Activated CD4-positive, alpha-beta T cell treated with anti-CD3 and anti-CD28 coated beads, Interleukin-2, amount 50 U/mL, for 16 hours (primary cell): ENCODE results near the gene MAP3K7.
"Not testable (repeated sequence)": the region's sequence is repeated elsewhere in the genome, so short reads cannot be mapped to it uniquely, and the experiment has no call there.

Source experiments
- DNase-seq: peaks from one replicate; pipeline ENCODE4 v3.0.0-alpha.2; 2020

Gene MAP3K7

DNA sequence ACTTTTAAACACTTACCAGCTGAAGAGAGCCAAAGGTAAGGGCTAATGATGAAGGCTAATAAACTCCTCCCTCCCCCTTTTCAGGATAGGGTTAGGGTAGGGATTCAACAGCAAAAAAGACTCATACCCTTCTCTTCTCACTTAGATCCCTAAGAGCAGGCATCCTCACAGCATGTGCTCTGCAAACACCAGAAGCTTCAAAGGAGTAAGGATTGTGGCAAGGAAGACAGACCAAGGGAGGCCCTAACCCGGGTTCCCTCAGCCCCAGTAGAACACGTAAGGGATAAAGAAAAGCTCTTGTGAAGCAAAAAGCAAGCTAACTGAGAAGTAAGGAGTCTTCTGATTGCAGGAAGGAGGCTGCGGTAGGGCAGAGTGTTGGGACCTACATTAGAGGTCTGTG is 11.6 kb downstream of the MAP3K7 start:
- DNase-seq, result no peak

- DNase-seq, result no peak
These were observed 12.3 kb downstream of the MAP3K7 start for GRCh38 chr6:90574610-90575009.

- DNase-seq, result no peak
These were observed 13.2 kb downstream of the MAP3K7 start for GRCh38 chr6:90573624-90574023.

DNA sequence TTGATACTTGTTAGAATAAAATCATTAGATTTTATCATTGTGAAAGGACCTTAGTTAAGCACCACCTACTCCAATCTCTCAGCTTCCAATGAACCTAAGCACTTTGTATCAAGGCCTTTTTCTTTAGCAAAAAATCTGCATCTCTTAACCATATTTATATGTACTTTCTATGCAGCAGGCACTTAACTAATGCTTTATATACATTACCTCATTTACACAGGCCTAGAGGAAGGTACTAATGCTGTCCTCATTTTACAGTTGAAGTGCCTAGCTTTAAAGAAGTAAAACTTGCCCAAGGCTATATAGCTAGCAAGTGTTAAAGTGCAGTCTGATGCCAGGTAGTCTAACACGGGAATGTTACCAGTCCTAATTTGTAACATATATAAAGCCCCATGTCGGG is 14.0 kb downstream of the MAP3K7 start:
- no peak for DNase-seq

DNA sequence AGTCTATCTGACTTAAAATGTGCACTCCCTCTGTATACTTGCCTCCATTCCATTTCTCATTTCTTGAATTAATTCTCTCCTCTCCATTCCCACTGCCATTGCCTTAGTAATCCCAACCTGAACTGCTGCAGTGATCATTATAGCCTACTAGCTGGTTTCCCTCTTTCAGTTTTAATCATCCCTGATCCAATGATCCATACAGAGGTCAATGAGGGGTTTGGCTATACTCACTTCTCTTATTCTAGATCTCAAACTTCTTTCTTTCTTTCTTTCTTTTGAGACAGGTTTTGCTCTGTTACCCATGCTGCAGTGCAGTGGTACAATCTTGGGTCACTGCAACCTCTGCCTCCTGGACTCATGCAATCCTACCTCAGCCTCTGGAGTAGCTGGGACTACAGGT is 17.6 kb downstream of the MAP3K7 start:
- DNase-seq, result no peak

DNA sequence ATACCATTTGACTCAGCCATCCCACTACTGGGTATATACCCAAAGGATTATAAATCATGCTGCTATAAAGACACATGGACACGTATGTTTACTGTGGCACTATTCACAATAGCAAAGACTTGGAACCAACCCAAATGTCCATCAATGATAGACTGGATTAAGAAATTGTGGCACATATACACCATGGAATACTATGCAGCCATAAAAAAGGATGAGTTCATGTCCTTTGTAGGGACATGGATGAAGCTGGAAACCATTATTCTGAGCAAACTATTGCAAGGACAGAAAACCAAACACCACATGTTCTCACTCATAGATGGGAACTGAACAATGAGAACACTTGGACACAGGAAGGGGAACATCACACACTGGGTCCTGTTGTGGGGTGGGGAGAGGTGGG is 19.2 kb downstream of the MAP3K7 start:
- DNase-seq, result not testable (repeated sequence)

DNA sequence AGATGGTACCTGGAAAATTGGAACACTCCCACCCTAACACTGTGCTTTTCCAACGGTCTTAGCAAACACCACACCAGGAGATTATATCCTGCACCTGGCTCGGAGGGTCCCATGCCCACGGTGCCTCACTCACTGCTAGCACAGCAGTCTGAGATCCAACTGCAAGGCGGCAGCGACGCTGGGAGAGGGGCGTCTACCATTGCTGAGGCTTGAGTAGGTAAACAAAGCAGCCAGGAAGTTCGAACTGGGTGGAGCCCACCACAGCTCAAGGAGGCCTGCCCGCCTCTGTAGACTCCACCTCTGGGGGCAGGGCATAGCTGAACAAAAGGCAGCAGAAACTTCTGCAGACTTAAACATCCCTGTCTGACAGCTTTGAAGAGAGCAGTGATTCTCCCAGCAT is 24.5 kb downstream of the MAP3K7 start:
- DNase-seq, result not testable (repeated sequence)

DNA sequence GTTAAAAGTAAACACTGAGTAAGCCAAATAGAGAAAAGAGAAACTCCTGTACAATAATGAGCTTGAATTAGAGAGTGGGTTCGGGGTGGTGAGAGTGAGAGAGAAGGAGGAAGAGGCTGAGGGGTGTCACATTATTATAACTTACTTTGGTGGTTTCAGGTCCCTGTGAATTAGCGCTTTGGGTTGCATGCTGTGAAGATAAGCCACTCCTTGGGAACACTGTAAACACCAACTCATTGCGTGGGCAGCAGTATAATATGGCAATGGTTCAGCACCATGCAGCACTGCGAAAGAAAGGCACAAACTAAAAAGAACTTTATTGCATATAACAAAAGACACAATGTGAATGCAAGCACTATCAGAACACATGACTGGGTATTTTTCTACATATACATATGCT is 26.9 kb downstream of the MAP3K7 start:
- no peak for DNase-seq

- no peak for DNase-seq
These were observed 29.9 kb downstream of the MAP3K7 start for GRCh38 chr6:90557006-90557405.

DNA sequence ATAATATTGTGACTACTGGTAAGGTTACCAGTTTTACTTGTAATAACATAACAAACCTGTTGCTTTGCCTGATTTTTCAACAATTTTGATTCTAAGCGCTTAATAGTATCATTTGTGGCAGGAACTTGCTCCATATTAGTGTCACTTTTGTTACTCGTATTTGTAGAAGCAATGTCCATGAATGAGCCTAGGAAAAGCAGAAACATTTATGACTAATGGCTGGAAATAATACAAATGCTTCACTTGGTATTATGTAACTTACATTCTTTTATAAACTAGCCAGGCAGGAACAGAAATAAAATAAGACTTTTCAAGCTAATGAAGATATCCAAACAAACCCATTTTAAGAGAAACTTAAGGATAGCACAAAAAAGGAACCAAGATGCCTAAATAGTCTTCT is 38.9 kb downstream of the MAP3K7 start:
- DNase-seq, result no peak

DNA sequence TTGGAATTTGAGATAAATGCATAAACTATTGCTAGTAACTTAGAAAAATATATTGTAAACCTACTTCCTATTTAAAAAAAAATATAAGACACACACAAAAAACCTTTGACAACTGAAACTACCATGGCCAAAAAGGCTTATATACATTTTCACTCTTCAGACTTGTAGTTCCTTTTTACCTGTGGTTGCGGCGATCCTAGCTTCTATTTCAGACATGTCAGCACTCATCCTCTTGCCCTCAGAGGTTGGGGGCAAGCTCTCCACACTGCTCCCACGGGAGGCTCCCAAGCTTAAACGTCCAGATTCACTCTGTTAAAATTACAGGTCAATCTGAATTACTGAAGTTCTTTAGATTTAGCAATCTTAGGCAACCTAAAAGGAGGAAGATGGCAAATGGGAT is 39.8 kb downstream of the MAP3K7 start:
- no peak for DNase-seq

GRCh38 chr6:90545448-90545847 is 41.4 kb downstream of the MAP3K7 start:
- DNase-seq, result no peak

DNA sequence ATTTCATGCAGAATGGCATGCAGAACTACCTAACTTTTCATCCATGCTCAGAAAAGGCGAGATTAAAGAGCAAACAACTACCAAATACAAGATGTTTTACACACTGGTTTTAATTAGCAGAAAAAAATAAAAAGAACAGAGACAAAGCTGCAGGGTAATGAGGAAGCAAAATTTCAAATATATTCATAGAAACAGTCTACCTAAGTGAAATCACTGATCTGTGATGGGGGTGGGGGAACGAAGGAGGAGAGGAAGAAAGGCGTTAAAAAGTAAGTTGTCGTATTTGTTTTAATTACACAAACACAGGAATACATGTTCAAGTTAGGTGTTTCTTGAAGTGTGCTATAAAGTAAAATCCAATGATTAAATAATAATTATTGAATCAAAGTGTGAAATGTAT is 42.1 kb downstream of the MAP3K7 start:
- DNase-seq, result no peak

DNA sequence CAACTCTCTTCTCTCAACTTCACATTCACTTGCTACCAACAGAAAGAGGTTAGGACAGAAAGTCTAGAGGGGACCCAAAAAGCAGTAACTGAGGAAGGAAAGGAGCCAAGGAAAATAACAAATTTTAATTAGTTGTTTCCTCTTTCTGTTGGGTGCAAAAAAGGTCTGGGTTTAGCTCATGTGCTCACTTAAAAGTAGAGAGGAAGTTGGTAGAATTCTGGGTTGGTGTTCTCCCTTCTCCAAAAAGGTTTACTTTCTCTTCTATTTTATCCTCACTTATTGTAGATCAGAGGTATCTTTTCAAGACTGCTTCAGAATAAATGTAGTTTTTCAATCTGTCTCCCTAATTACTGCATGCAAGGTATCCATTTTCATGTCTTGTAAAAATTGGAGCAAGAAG is 42.8 kb downstream of the MAP3K7 start:
- no peak for DNase-seq

- no peak for DNase-seq
These were observed 45.7 kb downstream of the MAP3K7 start for GRCh38 chr6:90541221-90541620.

DNA sequence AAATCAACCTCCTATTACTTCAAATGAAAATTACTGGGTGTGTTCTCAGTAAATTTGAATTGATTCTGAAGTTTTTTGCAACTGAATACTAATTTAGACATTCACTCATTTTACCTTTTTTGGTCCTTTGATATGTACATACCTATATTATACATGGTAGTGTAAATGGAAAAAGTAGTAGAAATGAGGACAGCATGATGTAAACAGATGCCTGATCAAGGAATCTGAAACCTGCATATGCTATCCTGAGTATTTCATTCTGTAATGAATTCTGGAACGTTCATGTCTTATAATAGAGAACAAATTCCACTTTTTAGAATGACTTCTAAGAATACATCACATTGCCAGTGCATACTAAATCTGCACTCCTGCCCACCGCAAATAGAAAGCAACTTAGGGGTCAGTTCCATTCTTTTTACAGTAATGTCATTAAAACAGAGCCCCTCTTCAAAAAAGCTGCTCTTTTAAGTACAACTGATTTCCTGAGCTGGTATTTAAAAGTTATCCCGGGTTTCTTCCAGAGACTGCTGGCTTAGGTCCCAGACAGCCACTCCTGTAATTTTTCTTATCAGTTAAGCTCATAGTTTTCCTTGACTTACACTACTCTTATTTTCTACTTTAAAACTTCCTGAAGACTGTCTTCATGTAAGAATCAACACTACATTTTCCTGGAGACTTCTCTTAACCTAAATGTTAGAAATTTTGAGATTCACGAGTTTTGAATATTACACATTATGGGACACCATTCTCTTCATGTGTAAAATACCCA is 48.4 kb downstream of the MAP3K7 start:
- DNase-seq, result no peak

DNA sequence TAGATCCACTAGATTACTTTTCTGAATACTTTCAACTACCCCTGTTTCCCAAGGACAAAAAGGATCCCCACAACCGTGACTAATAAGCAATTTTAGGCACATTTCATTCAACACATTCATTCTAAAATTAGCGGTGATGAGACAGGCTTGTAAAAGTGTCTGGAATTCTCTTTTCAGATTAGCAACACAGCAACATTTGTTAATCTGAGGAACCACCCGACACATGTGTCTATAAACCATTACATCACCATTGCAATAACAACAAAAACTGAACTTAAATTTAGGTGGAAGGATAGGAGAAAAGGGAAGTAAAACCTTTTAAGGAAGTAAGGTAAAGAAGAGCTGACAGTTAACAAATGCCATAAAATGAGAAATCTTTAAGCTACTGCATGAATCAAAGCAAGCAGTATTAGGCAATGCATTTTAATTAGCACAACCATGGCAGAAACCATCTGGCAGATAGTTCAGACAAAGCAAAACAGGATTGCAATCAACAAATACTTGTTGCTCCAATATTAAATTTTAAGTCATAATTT is 49.1 kb downstream of the MAP3K7 start:
- no peak for DNase-seq

- DNase-seq, result no peak
These were observed 49.8 kb downstream of the MAP3K7 start for GRCh38 chr6:90537027-90537426.

GRCh38 chr6:90536520-90536919 is 50.4 kb downstream of the MAP3K7 start:
- DNase-seq, result no peak

- peak; percentile 22 for DNase-seq
These were observed 52.4 kb downstream of the MAP3K7 start for GRCh38 chr6:90534337-90535025.

- peak; percentile 16 for DNase-seq
These were observed 53.1 kb downstream of the MAP3K7 start for GRCh38 chr6:90533615-90534336.

DNA sequence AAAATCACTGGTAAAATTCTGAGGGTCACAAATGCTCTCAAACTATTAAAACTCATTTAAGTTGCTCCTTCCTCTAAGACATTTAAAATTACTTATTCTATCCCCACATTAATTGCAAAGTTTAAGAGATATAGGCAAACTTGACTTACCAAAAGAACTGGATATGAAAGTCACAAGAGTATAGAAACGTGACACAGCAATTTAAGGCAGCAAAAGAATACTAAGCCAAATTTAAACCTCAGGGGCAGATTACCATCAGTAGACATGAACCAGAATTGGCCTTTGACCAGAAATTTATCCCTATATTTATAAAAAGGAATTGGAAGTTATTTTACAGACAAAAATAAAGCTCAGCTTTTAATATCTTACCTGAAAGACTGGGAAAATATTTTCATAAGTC is 56.0 kb downstream of the MAP3K7 start:
- DNase-seq, result no peak

DNA sequence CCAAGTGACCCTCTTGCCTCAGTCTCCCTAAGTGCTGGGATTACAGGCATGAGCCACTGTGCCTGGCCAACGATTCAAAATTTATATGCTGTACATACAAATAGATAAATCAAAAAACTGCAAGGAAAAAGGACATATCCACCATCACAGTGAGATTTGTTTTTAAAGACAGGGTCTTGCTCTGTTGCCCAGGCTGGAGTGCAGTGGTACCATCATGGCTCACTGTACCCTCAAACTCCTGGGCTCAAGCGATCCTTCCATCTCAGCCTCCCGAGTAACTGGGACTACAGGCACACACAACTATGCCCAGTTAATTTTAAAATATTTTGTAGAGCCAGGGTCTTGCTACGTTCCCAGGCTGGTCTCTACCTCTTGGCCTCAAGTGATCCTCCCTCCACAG is 61.5 kb downstream of the MAP3K7 start:
- DNase-seq, result no peak
